ENCODE results near the gene TRIP4.
A peak's percentile ranks its signal among the peaks of the same experiment; 100 is the strongest.
"Not testable (repeated sequence)": the region's sequence is repeated elsewhere in the genome, so short reads cannot be mapped to it uniquely, and the experiment has no call there.

TRIP4 gene

DNA sequence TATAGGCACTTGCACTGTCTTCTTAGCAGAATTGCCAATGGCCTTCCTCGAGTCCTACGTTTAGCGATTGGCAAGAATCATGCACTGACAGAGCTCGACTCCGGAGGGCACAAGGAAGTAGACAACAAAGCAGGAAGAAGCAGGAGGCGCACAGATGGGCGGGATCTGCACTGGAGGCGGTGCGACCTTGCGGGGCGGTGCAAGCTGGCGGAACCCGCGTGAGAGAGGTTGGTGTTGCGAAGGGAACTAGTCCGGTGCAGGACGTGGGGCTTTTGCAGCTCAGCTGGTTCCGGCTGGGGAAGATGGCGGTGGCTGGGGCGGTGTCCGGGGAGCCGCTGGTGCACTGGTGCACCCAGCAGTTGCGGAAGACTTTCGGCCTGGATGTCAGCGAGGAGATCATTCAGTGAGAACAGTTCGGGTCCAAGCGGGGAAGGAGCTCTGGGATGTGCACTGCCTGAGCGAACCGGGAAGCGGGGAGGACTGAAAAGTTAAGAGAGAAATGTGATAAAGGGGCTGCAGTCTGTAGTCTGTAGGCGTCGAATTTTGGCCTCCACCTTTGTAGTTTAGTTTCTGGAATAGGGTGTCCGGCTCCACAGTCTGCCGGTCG lies at the start of gene TRIP4:
TRIP4 (plus strand) TSS at position 275 of the 607 bp plus-strand sequence; CDS start at position 303, 28 bp downstream.
- DNase-seq (ENCODE audit: low read depth): peak; percentile 94

DNA sequence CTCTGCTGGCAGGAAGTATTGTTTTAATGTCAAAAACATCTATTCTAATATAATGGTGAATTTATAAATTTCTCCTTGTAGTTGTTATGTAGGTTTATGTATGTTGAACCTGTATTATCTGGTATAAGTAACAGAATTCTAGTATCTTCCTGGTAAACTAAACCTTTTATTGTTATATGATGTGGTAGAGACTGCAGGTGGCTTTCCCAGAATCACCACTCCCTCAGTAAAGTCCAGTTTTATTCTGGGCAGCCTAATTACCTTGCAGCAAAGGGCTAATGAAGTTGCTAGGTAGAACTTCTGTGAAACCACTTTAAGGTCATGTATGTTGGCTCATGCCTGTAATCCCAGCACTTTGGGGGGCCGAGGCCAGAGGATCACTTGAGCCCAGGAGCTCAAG lies 47.3 kb upstream of the TRIP4 start:
- DNase-seq (ENCODE audit: low read depth): no peak

DNA sequence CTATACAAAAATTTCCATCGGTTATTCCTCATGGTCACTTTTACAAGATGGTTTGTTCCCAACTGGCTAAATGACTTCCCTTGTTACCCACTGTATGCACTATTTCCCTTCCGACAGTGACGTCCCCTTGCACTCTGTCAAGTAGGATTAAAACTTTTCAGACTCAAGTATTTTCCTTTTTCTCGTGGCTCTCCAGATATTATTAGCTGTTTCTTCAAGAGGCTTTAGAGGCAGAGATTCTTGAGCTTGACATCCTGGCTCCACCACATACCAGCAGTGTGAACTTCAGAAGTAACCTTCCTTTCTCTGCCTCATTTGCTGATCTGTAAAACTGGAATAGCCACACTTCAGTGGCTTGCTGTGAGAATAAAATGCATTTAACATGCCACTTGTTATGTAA lies 45.7 kb upstream of the TRIP4 start:
- no peak for DNase-seq (ENCODE audit: low read depth)

DNA sequence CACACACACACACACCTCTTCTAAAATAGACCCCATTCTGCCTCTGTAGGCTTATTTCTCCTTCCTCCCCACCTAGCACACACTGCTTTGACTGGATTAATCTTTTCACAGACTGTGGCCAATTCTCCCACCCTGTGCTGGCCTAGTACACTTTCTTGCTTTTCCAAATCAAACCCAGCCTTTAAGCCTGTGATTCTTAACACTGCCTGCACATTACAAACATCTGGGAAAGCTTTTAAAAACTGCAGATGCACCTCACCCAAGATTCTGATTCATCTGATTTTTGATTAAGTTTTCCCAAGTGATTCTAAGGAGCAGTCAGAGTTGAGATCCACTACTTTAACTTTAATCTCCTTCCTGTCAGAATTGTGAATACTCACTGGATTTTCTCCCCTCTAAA lies 44.4 kb upstream of the TRIP4 start:
- DNase-seq (ENCODE audit: low read depth): no peak

DNA sequence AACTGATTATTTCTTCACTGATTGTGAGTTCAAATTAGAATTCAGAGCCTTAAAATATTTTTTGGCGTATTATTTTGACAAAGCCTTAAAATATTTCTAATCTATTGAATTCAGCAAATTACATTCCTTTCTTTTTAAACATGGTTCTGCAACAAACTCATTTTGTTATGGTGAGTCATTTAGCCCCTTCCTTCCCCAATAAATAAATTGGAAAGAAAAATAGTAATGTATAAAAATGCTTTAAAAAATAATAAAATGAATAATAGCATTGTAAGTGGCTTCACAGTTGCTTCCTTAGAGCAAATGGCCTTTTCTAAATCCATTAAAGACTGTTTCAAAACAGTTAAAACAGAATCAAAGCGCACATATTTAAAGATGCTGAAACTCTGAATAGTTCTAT lies 43.8 kb upstream of the TRIP4 start:
- DNase-seq (ENCODE audit: low read depth): no peak

DNA sequence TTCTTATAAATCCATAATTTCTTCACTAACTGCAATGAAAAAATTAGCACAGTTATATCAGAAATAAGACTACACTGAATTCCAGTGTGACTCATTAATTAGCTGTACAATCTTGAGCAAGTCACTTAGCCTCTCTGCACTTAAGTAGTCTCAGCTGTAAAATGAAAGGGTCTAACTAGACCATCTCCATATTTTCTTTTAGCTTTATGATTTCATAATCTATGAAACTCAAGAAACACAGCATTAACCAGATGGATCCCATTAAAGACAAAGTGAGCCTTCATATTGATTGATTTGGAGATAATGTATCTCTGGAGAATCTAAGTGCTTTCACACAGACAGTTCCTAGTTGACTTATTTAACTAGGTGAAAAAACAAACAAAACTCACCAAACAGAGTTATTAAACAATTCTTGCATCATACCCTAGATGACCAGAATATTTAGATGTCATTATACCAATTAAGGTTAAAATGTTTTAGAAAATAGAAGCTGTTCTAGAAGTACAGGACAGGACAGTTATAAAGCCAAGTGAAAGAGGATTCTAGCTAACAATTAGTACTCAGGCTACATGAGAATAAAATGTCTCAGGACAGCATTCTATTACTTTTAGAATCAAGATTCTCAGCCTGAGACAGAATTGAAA lies 42.9 kb upstream of the TRIP4 start:
- no peak for DNase-seq (ENCODE audit: low read depth)

DNA sequence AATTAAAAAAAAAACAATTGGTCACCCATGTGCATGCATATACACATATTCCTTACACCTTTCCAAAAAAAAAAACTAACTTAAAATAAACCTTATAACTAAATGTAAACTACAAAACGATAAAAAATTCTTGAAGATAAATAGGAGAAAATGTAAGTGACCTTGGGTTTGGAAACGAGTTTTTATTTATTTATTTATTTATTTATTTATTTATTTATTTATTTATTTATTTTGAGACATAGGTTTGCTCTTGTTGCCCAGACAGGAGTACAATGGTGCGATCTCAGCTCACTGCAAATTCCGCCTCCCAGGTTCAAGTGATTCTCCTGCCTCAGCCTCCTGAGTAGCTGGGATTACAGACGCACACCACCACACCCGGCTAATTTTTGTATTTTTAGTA lies 41.4 kb upstream of the TRIP4 start:
- DNase-seq (ENCODE audit: low read depth): not testable (repeated sequence)

DNA sequence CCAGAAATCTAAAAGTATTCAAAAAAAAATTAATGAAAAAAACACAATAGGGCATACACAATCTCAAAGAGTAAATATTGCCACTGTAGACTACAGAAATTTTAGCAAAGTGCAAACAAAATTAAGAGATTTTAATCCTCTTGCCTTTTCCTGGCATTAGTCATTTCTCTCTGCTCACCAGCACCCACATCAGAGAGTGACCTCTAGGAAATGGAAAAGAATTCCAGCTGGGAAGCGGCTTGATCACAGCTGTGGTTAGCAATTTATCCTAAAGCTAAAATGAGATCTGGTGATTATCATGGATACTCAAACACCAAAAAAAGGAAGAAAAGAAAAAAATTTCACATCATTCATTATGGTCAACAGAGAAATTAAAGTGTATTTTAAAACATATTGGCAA lies 39.2 kb upstream of the TRIP4 start:
- DNase-seq (ENCODE audit: low read depth): no peak

DNA sequence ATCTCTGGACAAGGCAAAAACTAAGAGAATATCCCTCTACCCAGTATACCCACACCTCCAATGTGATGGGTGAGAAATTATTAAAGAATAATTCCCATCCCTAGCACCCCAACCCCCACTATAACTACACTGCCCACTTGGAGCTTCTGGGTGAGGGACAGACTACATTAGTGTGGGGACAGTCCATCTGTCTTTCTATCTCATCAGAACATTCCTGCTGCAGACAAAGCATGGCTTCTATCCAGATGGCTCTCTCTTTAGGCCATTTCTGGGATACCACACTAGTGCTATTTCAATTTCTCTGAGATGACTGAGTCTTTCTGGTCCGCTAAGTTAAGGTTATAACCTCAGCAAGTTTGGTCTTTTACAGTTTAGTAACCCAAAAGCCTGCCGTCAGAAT lies 38.3 kb upstream of the TRIP4 start:
- DNase-seq (ENCODE audit: low read depth): no peak

DNA sequence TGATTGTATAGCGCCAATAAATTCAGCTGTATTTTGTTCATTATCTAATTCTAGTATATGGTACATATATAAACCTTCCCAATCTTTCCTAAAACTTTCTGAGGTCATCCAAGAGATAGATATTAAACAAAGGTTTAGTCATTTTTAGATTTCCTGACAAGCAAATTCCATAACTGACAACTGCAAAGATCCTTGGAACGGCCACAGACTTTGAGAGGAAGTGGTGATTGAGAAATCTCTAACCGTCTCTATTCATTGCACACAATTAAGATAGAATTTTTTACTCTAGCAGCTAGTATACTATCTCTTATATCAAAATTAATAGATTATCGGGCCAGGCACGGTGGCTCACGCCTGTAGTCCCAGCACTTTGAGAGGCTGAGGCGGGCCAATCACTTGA lies 36.4 kb upstream of the TRIP4 start:
- no peak for DNase-seq (ENCODE audit: low read depth)

DNA sequence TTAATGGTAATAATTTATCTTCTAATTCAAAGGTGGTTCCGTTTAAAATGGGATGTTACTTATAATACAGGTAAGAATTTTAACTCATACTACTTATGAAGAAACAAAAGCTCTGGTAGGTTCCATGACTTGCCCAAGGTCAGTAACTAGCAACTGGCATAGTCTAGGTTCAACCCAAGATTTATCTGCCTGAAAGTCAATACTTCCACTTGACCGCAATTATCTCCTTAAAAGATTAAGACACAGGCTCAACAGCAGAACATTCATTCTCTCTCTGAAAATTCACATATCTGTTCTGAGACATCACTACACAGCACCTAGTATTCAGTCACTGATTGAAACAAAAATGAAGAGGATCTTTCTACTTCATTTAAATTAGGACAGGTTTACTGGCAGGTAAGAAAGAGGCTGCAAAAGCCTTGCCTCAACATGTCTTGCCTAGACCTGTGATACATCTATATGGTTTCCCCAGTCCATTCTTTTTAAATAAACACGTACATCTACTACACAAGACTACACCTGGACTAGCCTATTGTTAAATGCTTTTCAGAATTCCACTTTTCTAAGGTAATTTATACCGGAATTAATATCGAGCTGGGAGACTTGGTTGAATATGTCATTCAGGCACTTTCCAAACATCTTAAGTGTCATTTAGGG lies 32.8 kb upstream of the TRIP4 start:
- no peak for DNase-seq (ENCODE audit: low read depth)

DNA sequence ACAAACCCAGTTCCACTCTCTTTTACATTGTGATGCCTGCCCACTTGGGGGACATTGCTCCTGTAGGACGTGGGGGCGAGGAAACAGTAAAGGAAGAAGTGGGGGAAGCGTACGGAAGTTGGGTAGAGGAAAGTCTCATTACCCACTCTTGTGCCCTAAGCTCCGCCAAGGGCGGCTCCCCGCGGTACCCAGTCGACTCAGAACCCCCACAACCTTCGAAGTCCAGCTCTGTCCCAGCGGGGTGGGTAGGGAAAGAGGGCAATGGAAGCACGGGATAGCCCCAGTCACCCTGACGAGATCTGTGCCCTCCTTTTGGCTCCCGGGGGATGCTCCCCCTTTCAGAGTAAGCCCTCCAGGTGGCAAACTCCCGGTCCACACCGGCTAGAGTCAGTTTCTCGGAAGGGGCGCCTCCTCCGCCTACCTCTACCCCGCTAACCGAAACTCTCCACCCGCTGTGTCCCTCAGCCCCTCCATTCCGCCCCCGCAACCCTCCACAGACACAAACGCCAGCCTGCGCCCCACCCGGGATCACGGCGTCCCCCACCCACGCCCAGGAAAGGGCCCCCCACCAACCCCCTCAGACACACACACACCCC lies 32.2 kb upstream of the TRIP4 start:
- no peak for DNase-seq (ENCODE audit: low read depth)

DNA sequence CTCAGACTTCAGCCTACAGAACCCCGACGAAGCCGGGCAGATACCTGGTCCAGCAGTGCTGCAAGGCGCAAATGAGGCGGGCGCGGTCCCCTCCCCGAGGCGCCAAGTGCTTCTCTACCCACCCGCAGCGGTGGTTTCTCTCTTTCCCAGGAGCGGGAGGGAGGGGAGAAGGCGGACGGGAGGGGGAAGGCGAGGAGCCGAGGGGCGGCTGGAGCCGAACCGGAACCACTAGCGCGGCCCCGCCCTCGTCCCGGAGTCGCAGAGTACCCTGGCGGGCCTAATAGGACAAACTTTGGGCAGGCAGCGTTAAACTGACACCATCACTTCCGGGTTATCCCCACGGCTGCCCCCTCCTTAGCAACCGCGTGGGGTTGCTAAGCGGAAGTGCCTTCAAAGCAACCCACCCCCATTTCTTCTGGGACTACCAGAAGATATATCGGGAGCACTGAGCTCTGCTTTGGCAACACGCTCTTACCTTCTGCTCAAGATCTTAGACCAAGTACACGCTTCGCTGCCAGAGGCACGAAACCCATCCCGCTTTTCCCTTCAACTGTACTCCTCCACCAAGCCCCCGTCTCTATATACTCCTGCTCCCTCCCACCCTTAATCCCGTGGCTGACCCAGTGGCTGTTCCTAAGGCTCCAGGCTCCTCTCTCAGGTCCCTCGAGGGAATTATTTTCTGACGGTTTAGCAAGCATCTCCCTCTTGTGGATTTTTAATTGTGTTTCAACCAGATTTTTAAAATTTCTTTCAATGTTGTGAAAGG lies 31.5 kb upstream of the TRIP4 start, which contains the start of gene CSNK1G1:
CSNK1G1 (minus strand) TSS at position 230 of the 766 bp plus-strand sequence. CDS start 55,674 bp downstream, outside the sequence.
- peak; percentile 93 for DNase-seq (ENCODE audit: low read depth)

DNA sequence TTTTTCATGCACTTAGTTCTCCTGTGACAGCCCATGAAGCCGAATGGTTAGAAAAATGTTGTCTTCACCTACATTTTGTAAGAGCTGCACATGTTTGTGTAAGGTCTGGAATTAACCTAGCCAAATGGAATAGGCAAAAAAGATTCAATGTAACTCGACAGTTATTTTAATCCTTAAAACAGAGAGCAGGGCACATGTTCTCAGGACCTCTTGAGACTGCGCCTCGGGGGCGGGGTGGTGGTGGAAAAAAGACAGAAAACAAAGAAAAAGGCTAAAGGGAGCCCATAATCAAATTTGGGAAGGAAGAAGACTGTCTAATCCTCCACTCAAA lies 31.0 kb upstream of the TRIP4 start:
- DNase-seq (ENCODE audit: low read depth): no peak

DNA sequence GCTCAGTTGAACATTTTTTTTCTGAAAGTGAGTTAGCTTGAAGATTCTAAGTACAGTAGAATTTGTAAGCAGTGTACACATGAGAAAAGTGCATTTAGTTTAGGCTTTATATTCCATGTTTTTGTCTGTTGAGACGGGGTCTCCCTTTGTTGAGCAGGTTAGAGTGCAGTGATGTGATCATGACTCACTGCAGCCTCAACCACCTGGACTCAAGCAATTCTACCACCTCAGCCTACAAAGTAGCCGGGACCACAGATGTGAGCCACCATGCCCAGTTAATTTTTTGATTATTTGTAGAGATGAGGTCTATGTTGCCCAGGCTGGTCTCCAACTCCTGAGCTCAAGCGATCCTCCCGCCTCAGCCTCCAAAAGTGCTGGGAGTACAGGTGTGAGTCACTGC lies 26.4 kb upstream of the TRIP4 start:
- DNase-seq (ENCODE audit: low read depth): no peak

DNA sequence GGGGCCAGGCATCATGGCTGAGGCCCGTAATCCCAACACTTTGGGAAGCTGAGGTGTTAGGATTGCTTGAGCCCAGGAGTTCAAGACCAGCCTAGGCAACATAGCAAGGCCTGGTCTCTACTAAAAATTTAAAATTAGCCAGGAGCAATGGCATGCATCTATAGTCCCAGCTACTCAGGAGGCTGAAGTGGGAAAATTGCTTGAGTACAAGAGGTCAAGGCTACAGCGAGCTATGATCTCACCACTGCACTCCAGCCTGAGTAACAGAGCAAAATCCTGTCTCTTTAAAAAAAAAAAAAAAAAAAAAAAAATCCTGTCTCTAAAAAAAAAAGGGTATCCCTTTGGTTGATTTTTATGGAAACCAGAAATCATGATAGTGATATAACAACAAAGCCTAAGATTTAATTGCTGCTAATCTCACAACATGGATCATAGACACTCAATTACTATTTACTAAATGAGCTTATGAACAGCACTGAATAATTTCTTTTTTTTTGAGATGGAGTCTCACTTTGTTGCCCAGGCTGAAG lies 18.5 kb upstream of the TRIP4 start:
- no peak for DNase-seq (ENCODE audit: low read depth)

DNA sequence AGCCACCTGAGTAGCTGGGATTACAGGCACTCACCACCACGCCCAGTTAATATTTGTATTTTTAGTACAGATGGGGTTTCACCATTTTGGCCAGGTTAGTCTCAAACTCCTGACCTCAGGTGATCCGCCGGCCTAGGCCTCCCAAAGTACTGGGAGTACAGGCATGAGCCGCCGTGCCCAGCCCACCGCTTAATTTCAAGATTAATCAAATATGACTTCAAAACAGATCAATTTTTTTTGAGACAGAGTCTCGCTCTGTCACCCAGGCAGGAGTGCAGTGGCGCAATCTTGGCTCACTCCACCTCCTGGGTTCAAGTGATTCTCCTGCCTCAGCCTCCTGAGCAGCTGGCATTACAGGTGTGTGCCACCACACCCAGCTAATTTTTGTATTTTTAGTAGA lies 16.3 kb upstream of the TRIP4 start:
- DNase-seq (ENCODE audit: low read depth): not testable (repeated sequence)

DNA sequence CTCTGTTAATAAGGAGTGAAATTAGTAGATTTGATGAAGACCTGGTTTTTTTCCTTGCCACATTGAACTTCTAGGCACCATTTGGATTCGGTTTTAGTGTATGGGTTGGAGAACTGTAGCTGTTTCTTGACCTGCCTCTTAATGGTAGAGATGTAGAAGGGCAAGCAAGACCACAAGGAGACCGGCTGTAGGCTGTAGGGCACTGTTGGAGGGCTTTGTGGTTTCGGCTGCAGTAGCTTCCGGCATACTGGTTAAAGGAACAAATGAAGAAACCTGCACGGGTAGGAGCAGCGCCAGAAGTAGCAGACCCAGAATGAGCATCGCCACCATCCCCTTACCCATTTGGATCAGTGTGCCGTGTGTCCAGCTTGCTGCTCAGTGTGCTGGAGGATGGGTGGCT lies 14.3 kb upstream of the TRIP4 start:
- no peak for DNase-seq (ENCODE audit: low read depth)

DNA sequence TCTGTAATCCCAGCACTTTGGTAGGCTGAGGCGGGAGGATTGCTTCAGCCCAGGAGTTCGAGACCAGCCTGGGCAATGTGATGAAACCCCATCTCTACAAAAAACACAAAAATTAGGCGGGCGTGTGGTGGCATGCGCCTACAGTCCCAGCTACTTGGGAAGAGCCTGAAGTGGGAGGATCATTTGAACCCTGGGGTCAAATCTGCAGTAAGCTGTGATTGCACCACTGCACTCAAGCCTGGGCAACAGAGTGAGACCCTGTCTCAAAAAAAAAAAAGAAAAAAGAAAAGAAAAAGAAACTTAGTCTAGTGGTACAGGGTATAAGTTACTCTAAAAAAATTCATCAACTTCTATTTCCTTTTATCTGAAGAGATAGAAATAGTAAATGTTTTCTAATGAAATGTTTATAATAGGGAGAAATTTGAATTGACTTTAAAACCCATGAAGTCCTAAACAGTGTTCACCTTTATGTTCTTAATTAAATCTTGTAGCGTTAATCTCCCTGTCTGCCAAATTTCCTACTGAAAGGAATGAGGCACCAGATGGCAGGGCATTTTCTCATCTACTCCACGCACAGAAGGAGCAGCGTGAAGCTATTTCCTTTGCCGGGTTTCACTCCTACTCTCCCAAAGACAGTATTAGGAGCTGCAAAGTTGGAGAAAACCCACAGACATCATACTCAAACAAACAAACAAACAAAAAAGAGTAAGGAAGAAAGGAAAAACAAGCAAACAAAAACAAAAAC lies 8.2 kb upstream of the TRIP4 start:
- DNase-seq (ENCODE audit: low read depth): no peak

DNA sequence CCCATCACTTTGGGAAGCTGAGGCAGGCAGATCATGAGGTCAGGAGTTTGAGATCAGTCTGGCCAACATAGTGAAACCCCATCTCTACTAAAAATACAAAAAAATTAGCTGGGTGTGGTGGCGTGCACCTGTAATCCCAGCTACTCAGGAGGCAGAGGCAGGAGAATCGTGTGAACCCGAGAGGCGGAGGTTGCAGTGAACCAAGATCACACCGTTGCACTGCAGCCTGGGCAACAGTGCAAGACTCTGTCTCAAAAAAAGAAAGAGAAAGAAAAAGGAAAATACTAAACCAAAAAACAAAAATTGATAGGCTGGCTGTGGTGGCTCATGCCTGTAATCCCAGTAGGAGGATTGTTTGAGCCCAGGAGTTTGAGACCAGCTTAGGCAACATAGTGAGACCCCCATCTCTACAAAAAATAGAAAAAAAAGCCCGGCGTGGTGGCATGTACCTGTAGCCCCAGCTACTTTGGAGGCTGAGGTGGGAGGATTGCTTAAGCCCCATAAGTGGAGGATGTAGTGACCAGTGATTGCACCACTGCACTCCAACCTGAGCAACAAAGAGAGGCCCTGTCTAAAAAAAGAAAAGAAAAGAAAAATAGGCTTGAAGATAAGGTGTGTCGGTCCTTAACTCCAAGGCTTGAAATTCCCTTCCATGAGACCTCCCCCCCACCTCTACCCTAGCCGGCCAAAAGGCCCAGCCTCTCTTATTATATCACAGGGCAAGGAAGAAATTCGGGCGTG lies 7.3 kb upstream of the TRIP4 start:
- not testable (repeated sequence) for DNase-seq (ENCODE audit: low read depth)
